Neural cell (in vitro differentiated cells): ENCODE data around the gene LRRC42. TPM values are rescaled to one million over a fixed set of nuclear protein-coding genes. Genes with fewer than 3 reads are reported as not detected.

ENCODE experiments used
- H2AFZ ChIP-seq: fragments of 200-600, 300-800 bp; sonication (generic), shearing (Covaris generic); 2 replicates; pipeline ENCODE4 v1.6.0; 2014; ENCODE audit warnings: low read depth, mild to moderate bottlenecking, antibody characterized with exemption, low read length, moderate library complexity
- H3F3A ChIP-seq: fragments of 200-600 bp; shearing (Covaris generic); 2 replicates; pipeline ENCODE4 v1.6.1; 2016; ENCODE audit warnings: mild to moderate bottlenecking, moderate library complexity, mixed read lengths, antibody characterized with exemption, low read length; ENCODE audit not compliant: insufficient read depth, poor library complexity, severe bottlenecking
- H3K27ac ChIP-seq: fragments of 200-600, 300-800 bp; sonication (generic), shearing (Covaris generic); 2 replicates; pipeline ENCODE4 v1.5.1; 2014; ENCODE audit warnings: mild to moderate bottlenecking, low read length, moderate library complexity
- H3K27me3 ChIP-seq: fragments of 300-800, 200-600 bp; sonication (generic), shearing (Covaris generic); 2 replicates; pipeline ENCODE4 v1.6.0; 2014; ENCODE audit warnings: mild to moderate bottlenecking, low read depth, low read length, moderate library complexity; ENCODE audit not compliant: insufficient read depth
- H3K36me3 ChIP-seq: fragments of 300-800, 200-600 bp; sonication (generic), shearing (Covaris generic); 2 replicates; pipeline ENCODE4 v1.5.1; 2014; ENCODE audit warnings: mild to moderate bottlenecking, antibody characterized with exemption, low read length, moderate library complexity; ENCODE audit not compliant: insufficient read depth
- H3K4me2 ChIP-seq: fragments of 300-800, 200-600 bp; sonication (generic), shearing (Covaris generic); 2 replicates; pipeline ENCODE4 v1.6.0; 2014; ENCODE audit warnings: mild to moderate bottlenecking, low read length
- H3K4me3 ChIP-seq: fragments of 300-800, 200-600 bp; sonication (generic), shearing (Covaris generic); 2 replicates; pipeline ENCODE4 v1.5.1; 2014; ENCODE audit warnings: mild to moderate bottlenecking, low read length, moderate library complexity
- H3K79me2 ChIP-seq: fragments of 200-600 bp; shearing (Covaris generic); replicated peaks from 2 replicates; pipeline ENCODE4 v1.6.0; 2014; ENCODE audit warnings: mild to moderate bottlenecking, low read length, moderate library complexity; ENCODE audit not compliant: insufficient read depth
- H3K9ac ChIP-seq: fragments of 300-800, 200-600 bp; sonication (generic), shearing (Covaris generic); 2 replicates; pipeline ENCODE4 v1.6.1; 2016; ENCODE audit warnings: mild to moderate bottlenecking, low read length, mixed read lengths
- H3K9me2 ChIP-seq: fragments of 200-600 bp; shearing (Covaris generic); 2 replicates; pipeline ENCODE4 v1.6.1; 2016; ENCODE audit warnings: mild to moderate bottlenecking, low read length, mixed read lengths; ENCODE audit not compliant: insufficient read depth
- H3K9me3 ChIP-seq: fragments of 200-600, 300-800 bp; sonication (generic), shearing (Covaris generic); 2 replicates; pipeline ENCODE4 v1.6.1; 2016; ENCODE audit warnings: mild to moderate bottlenecking, mixed run types, low read length, moderate library complexity, mixed read lengths
- H4K20me1 ChIP-seq: fragments of 200-600 bp; shearing (Covaris generic); 2 replicates; pipeline ENCODE4 v1.6.1; 2016; ENCODE audit warnings: mild to moderate bottlenecking, mixed run types; ENCODE audit not compliant: insufficient read depth
- EP300 ChIP-seq: fragments of 450-650 bp; conservative IDR thresholded peaks from 2 replicates; pipeline ENCODE4 v1.6.1; 2014; ENCODE audit warnings: antibody characterized with exemption, mild to moderate bottlenecking, moderate library complexity; ENCODE audit not compliant: poor library complexity, severe bottlenecking
- EZH2 ChIP-seq: fragments of 200-600, 300-800 bp; shearing (Covaris generic), sonication (generic); IDR thresholded peaks from 2 replicates; pipeline ENCODE4 v1.6.1; 2014; ENCODE audit warnings: antibody characterized with exemption, low read length, borderline replicate concordance, mild to moderate bottlenecking; ENCODE audit not compliant: insufficient read depth, poor library complexity, severe bottlenecking
- MXI1 ChIP-seq: fragments of 450-650 bp; conservative IDR thresholded peaks from 2 replicates; pipeline ENCODE4 v1.6.1; 2014; ENCODE audit warnings: antibody characterized with exemption, mild to moderate bottlenecking; ENCODE audit not compliant: poor library complexity, severe bottlenecking
- POLR2AphosphoS5 ChIP-seq: IDR thresholded peaks from 2 replicates; pipeline ENCODE4 v1.6.1; 2012
- RAD21 ChIP-seq: fragments of 450-650 bp; conservative IDR thresholded peaks from 2 replicates; pipeline ENCODE4 v1.6.1; 2014; ENCODE audit warnings: antibody characterized with exemption, mild to moderate bottlenecking, moderate library complexity
- REST ChIP-seq: IDR thresholded peaks from 2 replicates; pipeline ENCODE4 v1.6.1; 2012; ENCODE audit warnings: borderline replicate concordance
- SMC3 ChIP-seq: fragments of 450-650 bp; conservative IDR thresholded peaks from 2 replicates; pipeline ENCODE4 v1.6.1; 2014; ENCODE audit warnings: antibody characterized with exemption, mild to moderate bottlenecking, moderate library complexity; ENCODE audit not compliant: poor library complexity
- TAF1 ChIP-seq: IDR thresholded peaks from 2 replicates; pipeline ENCODE4 v1.6.1; 2012; ENCODE audit warnings: low read depth
- polyA plus RNA-seq: library from polyadenylated mRNA; depleted of rRNA; stranded (reverse); fragments of >200 nt; gene quantifications from 2 replicates; pipeline ENCODE4 v1.2.3, GENCODE V29; 2014
- TF ChIP-seq, protein P1 (sequence below): fragments of 450-650 bp; IDR thresholded peaks from 2 replicates; pipeline ENCODE4 v1.5.1; 2014; ENCODE audit warnings: antibody characterized with exemption, mild to moderate bottlenecking, moderate library complexity; ENCODE audit not compliant: poor library complexity, severe bottlenecking

LRRC42 gene
- polyA plus RNA-seq, 1 donor from 2014 or later: 23.9 TPM

- no peaks in the 10 kb centered on the region for H3K9me2 ChIP-seq
- TF ChIP-seq RAD21: no peak
- TF ChIP-seq, protein P1, sequence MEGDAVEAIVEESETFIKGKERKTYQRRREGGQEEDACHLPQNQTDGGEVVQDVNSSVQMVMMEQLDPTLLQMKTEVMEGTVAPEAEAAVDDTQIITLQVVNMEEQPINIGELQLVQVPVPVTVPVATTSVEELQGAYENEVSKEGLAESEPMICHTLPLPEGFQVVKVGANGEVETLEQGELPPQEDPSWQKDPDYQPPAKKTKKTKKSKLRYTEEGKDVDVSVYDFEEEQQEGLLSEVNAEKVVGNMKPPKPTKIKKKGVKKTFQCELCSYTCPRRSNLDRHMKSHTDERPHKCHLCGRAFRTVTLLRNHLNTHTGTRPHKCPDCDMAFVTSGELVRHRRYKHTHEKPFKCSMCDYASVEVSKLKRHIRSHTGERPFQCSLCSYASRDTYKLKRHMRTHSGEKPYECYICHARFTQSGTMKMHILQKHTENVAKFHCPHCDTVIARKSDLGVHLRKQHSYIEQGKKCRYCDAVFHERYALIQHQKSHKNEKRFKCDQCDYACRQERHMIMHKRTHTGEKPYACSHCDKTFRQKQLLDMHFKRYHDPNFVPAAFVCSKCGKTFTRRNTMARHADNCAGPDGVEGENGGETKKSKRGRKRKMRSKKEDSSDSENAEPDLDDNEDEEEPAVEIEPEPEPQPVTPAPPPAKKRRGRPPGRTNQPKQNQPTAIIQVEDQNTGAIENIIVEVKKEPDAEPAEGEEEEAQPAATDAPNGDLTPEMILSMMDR: no peak
- no peak for TF ChIP-seq REST
- TF ChIP-seq SMC3: no peak
- TF ChIP-seq MXI1: no peak
- no peak for TF ChIP-seq EZH2
- TF ChIP-seq EP300: no peak
Observed at GRCh38 chr1:54013393-54014008, 67.4 kb downstream of the LRRC42 start.

GRCh38 chr1:54014009-54014629, 68.0 kb downstream of the LRRC42 start:
- Histone ChIP-seq H3K79me2 (no peaks in the 10 kb centered on the region), H3F3A (no peaks in the 10 kb centered on the region), H3K27me3 (no peaks in the 10 kb centered on the region), H3K9me3 (no peaks in the 10 kb centered on the region), H2AFZ (no peak overlapping the region), H4K20me1 (no peaks in the 10 kb centered on the region), H3K4me3 (no peak overlapping the region), H3K36me3 (no peaks in the 10 kb centered on the region), H3K9me2 (no peaks in the 10 kb centered on the region), H3K27ac (no peak overlapping the region), H3K4me2 (no peak overlapping the region), H3K9ac (no peak overlapping the region)
- TF ChIP-seq RAD21 (no peak), EZH2 (no peak), POLR2AphosphoS5 (no peak), MXI1 (no peak), TAF1 (no peak), SMC3 (no peak), REST (no peak), EP300 (no peak)
- TF ChIP-seq, protein P1: no peak

More at GRCh38 chr1:54013393-54014008, 67.4 kb downstream of the LRRC42 start:
- no peak overlapping the region for H2AFZ ChIP-seq
- no peaks in the 10 kb centered on the region for H3K27me3 ChIP-seq
- H3K9ac ChIP-seq: no peak overlapping the region
- H3K36me3 ChIP-seq: no peaks in the 10 kb centered on the region
- no peak overlapping the region for H3K4me3 ChIP-seq
- no peaks in the 10 kb centered on the region for H3F3A ChIP-seq
- H3K79me2 ChIP-seq: no peaks in the 10 kb centered on the region
- no peaks in the 10 kb centered on the region for H4K20me1 ChIP-seq
- no peak overlapping the region for H3K4me2 ChIP-seq
- no peak overlapping the region for H3K27ac ChIP-seq
- no peaks in the 10 kb centered on the region for H3K9me3 ChIP-seq
